NCI-H2227 (cell line): ENCODE measurements around the gene KCNB1.

ENCODE experiments used
- DNase-seq: peaks from one replicate; lab custom pipeline; 2025; ENCODE audit not compliant: unreplicated experiment; lab: John Stamatoyannopoulos, UW

KCNB1 gene

GRCh38 chr20:49482621-49483017, at the start of gene KCNB1:
KCNB1 (minus strand) TSS chr20:49482668; CDS start chr20:49482480, 188 bp downstream.
- DNase-seq = no peak

GRCh38 chr20:49529470-49529869, 47.0 kb upstream of the KCNB1 start:
- DNase-seq = no peak

- no peak for DNase-seq
Measured at GRCh38 chr20:49526568-49526967, 44.1 kb upstream of the KCNB1 start.

- DNase-seq = no peak
Measured at GRCh38 chr20:49526056-49526455, 43.6 kb upstream of the KCNB1 start.

GRCh38 chr20:49523767-49524360, 41.4 kb upstream of the KCNB1 start:
- no peak for DNase-seq

GRCh38 chr20:49521356-49521755, 38.9 kb upstream of the KCNB1 start:
- no peak for DNase-seq

- no peak for DNase-seq
Measured at GRCh38 chr20:49519777-49520359, 37.4 kb upstream of the KCNB1 start.

- DNase-seq = no peak
Measured at GRCh38 chr20:49519212-49519712, 36.8 kb upstream of the KCNB1 start.

GRCh38 chr20:49518576-49518975, 36.1 kb upstream of the KCNB1 start:
- DNase-seq = no peak

GRCh38 chr20:49517805-49518100, 35.3 kb upstream of the KCNB1 start:
- no peak for DNase-seq

- DNase-seq = no peak
Measured at GRCh38 chr20:49516916-49517804, 34.7 kb upstream of the KCNB1 start.

GRCh38 chr20:49515586-49515985, 33.1 kb upstream of the KCNB1 start:
- no peak for DNase-seq

- DNase-seq = no peak
Measured at GRCh38 chr20:49513517-49513916, 31.0 kb upstream of the KCNB1 start.

- DNase-seq = no peak
Measured at GRCh38 chr20:49513009-49513408, 30.5 kb upstream of the KCNB1 start.

- no peak for DNase-seq
Measured at GRCh38 chr20:49511788-49512525, 29.5 kb upstream of the KCNB1 start.

GRCh38 chr20:49510562-49511122, 28.2 kb upstream of the KCNB1 start:
- DNase-seq = no peak

- peak; percentile 79 for DNase-seq
Measured at GRCh38 chr20:49508435-49509199, 26.1 kb upstream of the KCNB1 start.

- DNase-seq = no peak
Measured at GRCh38 chr20:49507741-49508434, 25.4 kb upstream of the KCNB1 start.

- DNase-seq = peak; percentile 92
Measured at GRCh38 chr20:49505518-49505917, 23.1 kb upstream of the KCNB1 start.

- peak; percentile 18 for DNase-seq
Measured at GRCh38 chr20:49503176-49503575, 20.7 kb upstream of the KCNB1 start.
